ENCODE data around the gene CENPS. TPM values are rescaled to one million over a fixed set of nuclear protein-coding genes. Genes with fewer than 3 reads are reported as not detected.

Gene CENPS
- total and polyA plus RNA-seq, 2 of the 8 experiments (the other 6 are each of a cell fraction or from before 2014, with no cell fraction given), result 7.8 to 20.3 TPM

GRCh38 chr1:10490286-10490970 lies 60.2 kb downstream of the CENPS start:
- Histone ChIP-seq H3K27me3 (replicated peaks in 1 of 4; ENCODE audit: control insufficient read depth in 3 of 4, extremely low read depth in 1 of 4, insufficient read depth in 3 of 4, low read length in 3 of 4) (no peaks in the 10 kb centered on the region), H3K79me2 (ENCODE audit: control insufficient read depth in 1 of 2, insufficient read depth in 2 of 2, low read length in 2 of 2) (peaks cover 0 to 41% of the 10 kb centered on the region in 2 experiments; a peak in 2 of 4 replicates), H3K9ac (replicated peaks in 1 of 4; ENCODE audit: extremely low read depth in 1 of 4, low read depth in 3 of 4, low read length in 3 of 4) (no peak overlapping the region), H3K27ac (ENCODE audit: low read depth, low read length) (no peak overlapping the region), H3K79me1 (ENCODE audit: low read depth, low read length) (peaks cover 3% of the 10 kb centered on the region; the same call in 1 of the 2 replicates), H2BK120ac (replicated peaks; ENCODE audit: low read depth, low read length) (no peak overlapping the region), H4K8ac (ENCODE audit: extremely low read depth, insufficient read depth, low read length) (no peak overlapping the region), H2AFZ (ENCODE audit: low read length) (no peak overlapping the region), H4K20me1 (replicated peaks in 1 of 2; ENCODE audit: control insufficient read depth in 1 of 2, insufficient read depth in 2 of 2, low read length in 2 of 2) (peaks cover 4 to 6% of the 10 kb centered on the region in 2 experiments), H3K4me2 (ENCODE audit: insufficient read depth in 1 of 2, low read depth in 2 of 2, low read length in 2 of 2) (peak overlapping the region in 1 of 2 experiments; percentile 27; a peak in 1 of 4 replicates), H3K18ac (ENCODE audit: extremely low read depth, low read length) (0 out of 2 replicates have a peak overlapping the region, but pooled peaks have one; percentile 17), H3K23me2 (ENCODE audit: low read depth, low read length) (no peaks in the 10 kb centered on the region), H3K56ac (replicated peaks; ENCODE audit: insufficient read length, low read depth, low read length) (no peak overlapping the region), H2BK5ac (ENCODE audit: low read depth, low read length) (no peak overlapping the region), H2BK15ac (ENCODE audit: low read length) (no peak overlapping the region), H2BK20ac (ENCODE audit: low read length) (no peak overlapping the region), H3K23ac (ENCODE audit: insufficient read length) (no peak overlapping the region), H3K36me3 (ENCODE audit: control insufficient read depth in 2 of 4, insufficient read depth in 4 of 4, low read length in 3 of 4) (no peaks in the 10 kb centered on the region), H4K91ac (replicated peaks; ENCODE audit: insufficient read length, low read length) (no peak overlapping the region), H2BK12ac (ENCODE audit: low read depth, low read length) (no peak overlapping the region), H3K4me1 (replicated peaks in 1 of 4; ENCODE audit: control insufficient read depth in 3 of 4, insufficient read depth in 4 of 4, low read length in 3 of 4) (peaks cover 4 to 6% (median 5%) of the 10 kb centered on the region in 4 experiments; a peak in 4 of 7 replicates), H4K5ac (ENCODE audit: insufficient read length, low read depth, low read length) (no peak overlapping the region), H3K14ac (ENCODE audit: insufficient read length) (no peak overlapping the region), H2AK5ac (ENCODE audit: low read depth, low read length) (no peak overlapping the region), H3K4me3 (ENCODE audit: extremely low read depth in 1 of 4, insufficient read depth in 2 of 4, low read depth in 3 of 4, low read length in 4 of 4) (no peak overlapping the region), H3K9me3 (ENCODE audit: insufficient read depth in 2 of 2, low read depth in 1 of 2, low read length in 1 of 2) (no peaks in the 10 kb centered on the region), H3K4ac (replicated peaks; ENCODE audit: insufficient read length, low read depth, low read length) (no peak overlapping the region)
- POLR2A ChIA-PET (ENCODE audit: partially characterized antibody), result interaction anchor here (1.5 kb wide), 1 partner anchor 12 kb away, joined by 4 read pairs; no protein-coding TSS in a partner anchor
- CTCF ChIA-PET (ENCODE audit: partially characterized antibody), result interaction anchor here (1.6 to 8.5 kb wide), 4 partner anchors 12 to 58 kb away, joined by 7 to 132 read pairs (median 44); partner anchors contain the start of gene CENPS
- FAIRE-seq, result no peak
- WGBS, 2 experiments (ENCODE audit: extremely low coverage in 1 of 2, insufficient coverage in 1 of 2, insufficient read length in 1 of 2, insufficient replicate concordance in 2 of 2, low coverage in 1 of 2, low lambda C conversion rate in 2 of 2, missing lambda C conversion rate in 1 of 2), result 80% methylated on average over 12 of the region's 12 CpGs; no CpG with 5 or more reads in 1 of the 2 experiments
- DNase-seq (ENCODE audit: low read depth in 1 of 2, low spot score in 2 of 2), result no peak
- TF ChIP-seq HDAC2 (IDR thresholded peaks at IDR 0.05; ENCODE audit: borderline replicate concordance in 1 of 2, low read depth in 2 of 2, low read length in 2 of 2) (no peak), TBP (IDR thresholded peaks at IDR 0.05; ENCODE audit: low read depth, low read length) (no peak), RAD21 (IDR thresholded peaks at IDR 0.05 in 1 of 2, conservative IDR thresholded peaks at IDR 0.05 in 1 of 2; ENCODE audit: low read depth in 2 of 2, low read length in 2 of 2) (no peak), JUN (IDR thresholded peaks at IDR 0.05; ENCODE audit: low read depth, low read length) (no peak), SIRT6 (IDR thresholded peaks at IDR 0.05; ENCODE audit: low read length) (no peak), EZH2 (IDR thresholded peaks at IDR 0.05; ENCODE audit: low read depth, low read length, severe bottlenecking) (no peak), EGR1 (IDR thresholded peaks at IDR 0.05; ENCODE audit: borderline replicate concordance, low read depth, low read length) (no peak), SIN3A (conservative IDR thresholded peaks at IDR 0.05 in 1 of 2, IDR thresholded peaks at IDR 0.05 in 1 of 2; ENCODE audit: low read depth in 1 of 2, low read length in 2 of 2) (no peak), USF2 (IDR thresholded peaks at IDR 0.05; ENCODE audit: low read length) (no peak), CHD1 (IDR thresholded peaks at IDR 0.05; ENCODE audit: low read depth, low read length) (no peak)

Data from H1 (cell line).